Kidney epithelial cell (primary cell): ENCODE results near the gene RND2. TPM values are rescaled to one million over a fixed set of nuclear protein-coding genes. Genes with fewer than 3 reads are reported as not detected.

Experiments
- DNase-seq: peaks from one replicate; pipeline ENCODE4 v3.0.0-alpha.2; 2010; ENCODE audit warnings: low read depth
- H3K27me3 ChIP-seq: 2 replicates; pipeline ENCODE4 v1.6.0; 2011; ENCODE audit warnings: low read length; ENCODE audit not compliant: control insufficient read depth, insufficient read depth
- H3K36me3 ChIP-seq: 2 replicates; pipeline ENCODE4 v1.5.1; 2011; ENCODE audit warnings: low read length; ENCODE audit not compliant: control insufficient read depth, insufficient read depth
- H3K4me3 ChIP-seq: 2 replicates; pipeline ENCODE4 v1.5.1; 2011; ENCODE audit warnings: low read depth, mild to moderate bottlenecking, control low read depth, low read length
- total RNA-seq: library from RNA; depleted of rRNA; stranded (reverse); fragments of >200 nt; gene quantifications from 2 replicates; pipeline ENCODE4 v1.2.3, GENCODE V29; 2015
- TF ChIP-seq, protein P1 (sequence below): IDR thresholded peaks from 2 replicates; pipeline ENCODE4 v1.5.1; 2011; ENCODE audit warnings: mild to moderate bottlenecking, moderate library complexity, low read length, control low read depth, inconsistent platforms; ENCODE audit not compliant: insufficient read depth, poor library complexity, severe bottlenecking

RND2 gene
- total RNA-seq, 1 donor from 2014 or later: 0.63 TPM

DNA sequence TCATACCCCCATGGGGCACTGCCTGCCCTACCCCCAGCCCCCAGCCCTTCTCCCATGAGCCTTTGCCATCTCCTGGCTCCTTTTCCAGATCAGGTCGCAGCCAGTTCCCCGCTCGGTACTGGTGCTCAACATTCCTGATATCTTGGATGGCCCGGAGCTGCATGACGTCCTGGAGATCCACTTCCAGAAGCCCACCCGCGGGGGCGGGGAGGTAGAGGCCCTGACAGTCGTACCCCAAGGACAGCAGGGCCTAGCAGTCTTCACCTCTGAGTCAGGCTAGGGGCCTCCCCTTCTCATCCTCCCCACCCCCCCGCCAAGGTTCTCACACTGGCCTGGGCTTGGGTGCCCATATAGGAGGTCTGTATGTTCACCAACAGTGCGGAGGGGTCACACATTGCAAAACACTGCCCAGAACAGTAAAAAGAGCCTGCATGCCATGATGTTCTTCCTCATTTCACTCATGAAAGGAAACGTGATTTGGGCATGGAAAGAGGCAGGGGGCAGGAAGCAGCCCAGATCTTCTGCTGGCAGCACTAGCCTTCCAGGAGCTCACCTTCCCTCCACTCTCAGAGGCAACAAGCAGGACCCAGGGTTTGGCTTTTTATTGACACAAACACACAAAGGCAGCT is 10.9 kb upstream of the RND2 start:
- Histone ChIP-seq H3K27me3 (no peaks in the 10 kb centered on the region), H3K4me3 (no peak overlapping the region), H3K36me3 (peaks cover 2% of the 10 kb centered on the region)
- DNase-seq: no peak
- TF ChIP-seq, protein P1, sequence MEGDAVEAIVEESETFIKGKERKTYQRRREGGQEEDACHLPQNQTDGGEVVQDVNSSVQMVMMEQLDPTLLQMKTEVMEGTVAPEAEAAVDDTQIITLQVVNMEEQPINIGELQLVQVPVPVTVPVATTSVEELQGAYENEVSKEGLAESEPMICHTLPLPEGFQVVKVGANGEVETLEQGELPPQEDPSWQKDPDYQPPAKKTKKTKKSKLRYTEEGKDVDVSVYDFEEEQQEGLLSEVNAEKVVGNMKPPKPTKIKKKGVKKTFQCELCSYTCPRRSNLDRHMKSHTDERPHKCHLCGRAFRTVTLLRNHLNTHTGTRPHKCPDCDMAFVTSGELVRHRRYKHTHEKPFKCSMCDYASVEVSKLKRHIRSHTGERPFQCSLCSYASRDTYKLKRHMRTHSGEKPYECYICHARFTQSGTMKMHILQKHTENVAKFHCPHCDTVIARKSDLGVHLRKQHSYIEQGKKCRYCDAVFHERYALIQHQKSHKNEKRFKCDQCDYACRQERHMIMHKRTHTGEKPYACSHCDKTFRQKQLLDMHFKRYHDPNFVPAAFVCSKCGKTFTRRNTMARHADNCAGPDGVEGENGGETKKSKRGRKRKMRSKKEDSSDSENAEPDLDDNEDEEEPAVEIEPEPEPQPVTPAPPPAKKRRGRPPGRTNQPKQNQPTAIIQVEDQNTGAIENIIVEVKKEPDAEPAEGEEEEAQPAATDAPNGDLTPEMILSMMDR: no peak

DNA sequence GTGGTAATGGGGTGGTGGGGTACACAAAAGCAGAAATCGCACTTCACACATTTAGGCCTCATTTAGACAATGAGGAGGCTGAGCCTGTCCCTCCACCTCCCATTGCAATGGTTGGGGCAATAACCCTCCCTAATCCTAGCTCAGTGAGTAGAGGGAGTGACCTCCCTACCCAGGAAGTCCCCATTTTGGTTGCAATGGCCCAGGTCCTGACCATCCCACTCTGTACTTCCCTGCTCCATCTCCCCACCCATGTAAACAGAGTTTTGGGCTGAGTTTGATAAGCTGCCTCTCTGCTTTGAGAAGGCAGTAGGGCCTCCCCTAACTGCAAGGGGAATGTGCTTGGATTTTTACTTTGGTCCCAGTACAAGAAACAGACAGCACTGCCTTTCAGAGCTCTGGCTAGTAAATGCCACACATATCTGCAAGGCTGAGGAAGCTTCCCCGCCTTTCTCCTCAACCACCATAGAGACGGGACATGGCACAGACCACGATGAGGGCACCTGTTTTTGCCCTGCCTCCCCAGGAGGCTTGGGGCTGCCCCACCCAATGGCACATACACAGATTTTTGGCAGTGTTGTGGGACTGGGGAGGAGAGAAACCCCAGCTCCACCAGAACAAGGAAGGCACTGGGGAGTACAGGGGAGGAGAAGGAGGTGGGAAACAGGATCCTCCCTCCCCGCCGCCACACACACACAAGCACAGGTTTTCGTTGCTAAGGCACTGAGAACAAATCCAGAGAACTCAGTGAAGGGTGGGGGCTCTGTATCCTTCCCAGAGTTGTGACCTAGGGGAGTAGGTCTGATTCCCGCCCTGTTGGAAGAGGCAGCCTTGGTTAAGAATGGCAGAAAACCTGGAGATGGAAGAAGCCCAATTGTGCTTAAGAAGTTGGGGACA is 10.1 kb upstream of the RND2 start:
- TF ChIP-seq, protein P1: no peak
- H3K36me3 ChIP-seq: peaks cover 2% of the 10 kb centered on the region
- no peak overlapping the region for H3K4me3 ChIP-seq
- no peaks in the 10 kb centered on the region for H3K27me3 ChIP-seq
- DNase-seq: no peak

DNA sequence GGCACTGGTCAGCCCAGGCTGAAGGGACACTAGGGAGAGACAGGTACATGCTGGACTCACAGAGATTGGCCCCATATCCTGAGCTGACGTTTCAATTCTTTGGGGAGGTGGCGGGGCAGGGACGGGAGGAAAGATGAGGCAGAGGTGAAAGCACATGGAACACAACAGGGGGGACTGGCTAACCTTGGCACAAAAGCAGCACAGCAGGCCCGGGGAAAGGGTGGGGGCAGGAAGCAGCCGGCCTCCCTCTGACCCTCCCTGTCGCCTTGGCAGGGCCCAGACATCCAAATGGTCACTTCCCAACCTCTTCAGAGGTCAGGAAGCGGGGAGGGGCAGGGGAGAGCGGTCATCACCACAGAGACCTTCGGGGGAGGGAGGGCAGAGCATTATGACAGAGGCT is 9.5 kb upstream of the RND2 start:
- H3K27me3 ChIP-seq: no peaks in the 10 kb centered on the region
- no peak overlapping the region for H3K4me3 ChIP-seq
- TF ChIP-seq, protein P1: no peak
- no peak for DNase-seq
- H3K36me3 ChIP-seq: peaks cover 2% of the 10 kb centered on the region

DNA sequence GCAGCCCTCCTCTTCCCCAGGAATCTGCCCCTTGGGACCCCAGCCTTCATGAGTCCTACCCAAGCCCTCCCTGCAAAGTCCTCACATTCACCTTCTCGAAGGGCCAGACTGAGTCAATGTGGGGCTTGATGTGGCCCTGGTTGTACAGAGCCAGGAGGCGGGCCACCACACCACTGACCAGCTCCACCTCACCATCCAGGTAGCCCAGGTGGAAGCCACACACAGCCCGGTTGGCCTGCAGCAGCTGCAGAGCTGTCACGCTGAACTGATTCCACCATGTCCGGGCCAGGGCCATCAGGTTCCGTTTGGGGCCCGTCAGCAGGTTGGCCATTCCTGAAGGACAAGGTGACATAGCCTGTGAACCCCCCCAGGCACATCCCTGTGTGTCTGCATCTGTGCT is 8.8 kb upstream of the RND2 start:
- TF ChIP-seq, protein P1: no peak
- Histone ChIP-seq H3K36me3 (peaks cover 2% of the 10 kb centered on the region), H3K27me3 (no peaks in the 10 kb centered on the region), H3K4me3 (no peak overlapping the region)
- no peak for DNase-seq

DNA sequence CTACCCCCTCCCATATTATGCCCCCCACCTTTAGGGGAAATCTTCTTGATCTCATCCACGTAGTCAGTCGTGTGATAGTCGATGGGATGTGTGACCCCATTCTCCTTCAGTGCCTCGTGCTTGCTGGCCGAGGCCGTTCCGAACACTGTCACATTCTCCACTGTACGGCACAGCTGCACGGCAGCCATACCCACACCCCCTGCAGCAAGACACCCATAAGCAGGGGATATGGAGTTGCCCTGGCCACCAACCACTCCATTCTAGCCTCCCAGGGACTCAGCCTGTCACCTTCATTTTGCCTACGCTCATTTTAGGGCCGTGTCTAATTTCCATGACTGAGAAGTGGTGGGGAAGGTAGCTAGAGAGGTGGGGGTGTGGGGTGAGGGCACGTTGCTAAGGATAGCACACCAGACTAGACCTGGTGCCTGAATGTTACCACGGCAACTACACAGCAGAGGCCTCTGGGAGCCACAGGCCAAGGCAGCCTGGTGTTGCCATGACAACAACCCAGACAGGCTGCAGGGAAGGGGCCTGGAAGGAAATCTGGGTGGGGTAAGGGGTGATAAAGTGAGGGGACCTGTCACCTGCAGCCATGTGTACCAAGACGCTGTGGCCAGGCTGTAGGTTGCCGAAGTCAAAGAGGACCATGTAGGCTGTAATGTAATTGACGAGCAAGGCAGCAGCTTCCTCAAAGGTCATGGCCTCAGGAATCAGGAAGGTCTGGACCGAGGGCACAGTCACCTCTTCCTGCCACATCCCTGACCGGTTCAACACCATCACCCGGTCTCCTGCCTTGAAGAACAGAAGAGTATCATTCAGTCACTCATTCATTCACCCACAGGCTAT is 6.8 kb upstream of the RND2 start:
- no peak overlapping the region for H3K4me3 ChIP-seq
- peaks cover 2% of the 10 kb centered on the region for H3K36me3 ChIP-seq
- TF ChIP-seq, protein P1: no peak
- no peaks in the 10 kb centered on the region for H3K27me3 ChIP-seq
- DNase-seq: no peak
